Thymus (tissue), 11 donors: ENCODE data around the gene CNPY1. TPM values are rescaled to one million over a fixed set of nuclear protein-coding genes. Genes with fewer than 3 reads are reported as not detected.

ENCODE experiments used
- DNase-seq, 9 donors: peaks; one replicate each; pipeline ENCODE4 v3.0.0-alpha.2; 2013; ENCODE audit warnings: low spot score in 9 of 9, low read depth in 6 of 9, missing footprints in 1 of 9
- H3K27ac ChIP-seq, 2 donors: one replicate each; pipeline ENCODE4 v1.5.1; 2013; ENCODE audit warnings: control low read depth in 1 of 2, low read depth in 1 of 2, low read length in 1 of 2, mild to moderate bottlenecking in 1 of 2, moderate library complexity in 1 of 2
- H3K27me3 ChIP-seq, 2 donors: one replicate each; pipeline ENCODE4 v1.5.1; 2013; ENCODE audit warnings: low read length in 1 of 2; ENCODE audit not compliant: control insufficient read depth in 2 of 2, insufficient read depth in 1 of 2
- H3K36me3 ChIP-seq, 2 donors: one replicate each; pipeline ENCODE4 v1.5.1; 2013; ENCODE audit warnings: low read length in 1 of 2, mild to moderate bottlenecking in 1 of 2, moderate library complexity in 1 of 2; ENCODE audit not compliant: control insufficient read depth in 2 of 2, insufficient read depth in 2 of 2
- H3K4me1 ChIP-seq, 2 donors: one replicate each; pipeline ENCODE4 v1.5.1; 2013; ENCODE audit warnings: low read length in 2 of 2; ENCODE audit not compliant: control insufficient read depth in 2 of 2, insufficient read depth in 2 of 2
- H3K4me3 ChIP-seq, 2 donors: one replicate each; pipeline ENCODE4 v1.5.1; 2013; ENCODE audit warnings: low read length in 2 of 2, control low read depth in 1 of 2, mild to moderate bottlenecking in 1 of 2
- H3K9me3 ChIP-seq, 2 donors: one replicate each; pipeline ENCODE4 v1.5.1; 2013; ENCODE audit warnings: low read length in 1 of 2, mild to moderate bottlenecking in 1 of 2; ENCODE audit not compliant: control insufficient read depth in 2 of 2, insufficient read depth in 1 of 2
- WGBS: extraction: QIAGEN DNeasy Blood & Tissue Kit; methylation state at CpG from one replicate; pipeline ENCODE4 v1.1.7; 2013; 5-methylcytosine and 5-hydroxymethylcytosine counted together
- polyA plus RNA-seq: library from polyadenylated mRNA; stranded (reverse); fragments of 200-250 nt; gene quantifications from one replicate; pipeline ENCODE4 v1.2.3, GENCODE V29; 2013
- total RNA-seq: library from RNA; stranded (reverse); fragments of 120-200 nt; gene quantifications from one replicate; pipeline ENCODE4 v1.2.4, GENCODE V29; 2013
- donor health status: healthy.

CNPY1 gene
- total and polyA plus RNA-seq, 2 donors, result 0.05 TPM; not detected in 1

DNA sequence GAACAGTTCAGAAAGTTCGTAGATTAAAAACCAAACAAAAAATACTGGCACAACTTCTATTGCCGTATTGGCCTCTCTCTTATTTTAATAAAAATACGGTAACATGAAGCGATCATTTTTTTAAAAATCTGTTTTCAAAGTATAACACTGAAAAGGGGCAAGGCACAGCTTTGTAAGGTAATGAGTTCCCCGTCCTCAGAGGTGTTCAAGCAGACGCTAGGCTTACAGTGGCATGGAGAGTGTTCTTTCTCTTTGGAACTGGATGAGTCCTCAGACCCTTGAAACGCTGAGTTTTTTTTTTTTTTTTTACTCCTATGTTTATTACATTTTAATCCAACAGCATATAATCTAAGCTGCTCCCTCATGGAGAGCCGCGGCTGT, 80.6 kb downstream of the CNPY1 start:
- H3K4me3 ChIP-seq, result no peak overlapping the region

DNA sequence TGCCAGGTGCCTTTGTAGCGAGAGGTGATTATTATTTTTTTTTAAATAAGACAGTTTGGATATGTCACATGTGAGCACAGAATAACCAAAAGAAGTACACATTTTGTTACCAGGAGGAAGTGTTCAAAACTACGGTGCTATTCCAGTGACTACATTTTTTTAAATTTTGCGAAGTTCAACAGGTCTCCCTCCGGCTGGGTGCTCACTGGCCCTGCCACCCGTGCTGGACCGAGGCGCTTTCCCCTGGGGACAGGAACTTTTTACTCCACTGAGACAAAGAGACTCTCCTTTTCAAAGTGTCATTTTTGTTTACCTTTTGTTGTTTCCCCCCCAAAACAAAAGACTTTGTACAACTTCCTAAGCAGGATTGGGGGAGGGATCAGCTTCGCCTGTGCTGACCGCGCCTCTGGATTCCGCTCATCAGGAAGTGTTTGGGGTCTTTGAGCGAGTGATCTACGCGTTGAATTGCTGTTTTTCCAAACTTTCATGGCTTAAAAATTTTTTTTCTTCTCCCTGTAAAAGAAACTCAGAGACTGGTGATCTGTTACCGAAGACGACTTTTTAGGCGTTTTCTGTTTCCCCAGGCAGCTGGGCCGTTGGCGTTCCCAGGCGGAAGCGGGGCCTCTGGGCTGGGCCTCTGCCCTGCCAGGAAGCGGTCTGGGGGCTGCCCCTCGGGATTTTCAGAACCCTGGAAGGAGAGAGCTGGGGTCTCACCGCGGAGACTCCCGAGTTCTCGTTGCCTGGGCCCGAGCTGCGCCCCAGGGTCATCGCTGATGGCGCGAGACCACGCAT, 81.2 kb downstream of the CNPY1 start:
- no peak for DNase-seq
- H3K27me3 ChIP-seq, result peaks cover 88 to 99% of the 10 kb centered on the region in 2 donors
- no peak overlapping the region for H3K4me3 ChIP-seq
- no peaks in the 10 kb centered on the region for H3K36me3 ChIP-seq
- peaks cover 0 to 7% of the 10 kb centered on the region in 2 donors for H3K9me3 ChIP-seq
- H3K27ac ChIP-seq, result no peak overlapping the region
- peaks cover 0 to 8% of the 10 kb centered on the region in 2 donors for H3K4me1 ChIP-seq
- 9% methylated on average over 33 of the region's 33 CpGs for WGBS

More for the DNA sequence above, 80.6 kb downstream of the CNPY1 start:
- 12% methylated on average over 9 of the region's 9 CpGs for WGBS
- H3K27ac ChIP-seq, result no peak overlapping the region
- H3K27me3 ChIP-seq, result peaks cover 88 to 99% of the 10 kb centered on the region in 2 donors
- no peaks in the 10 kb centered on the region for H3K36me3 ChIP-seq
- DNase-seq, result no peak
- peaks cover 0 to 8% of the 10 kb centered on the region in 2 donors for H3K4me1 ChIP-seq
- H3K9me3 ChIP-seq, result peaks cover 0 to 7% of the 10 kb centered on the region in 2 donors

DNA sequence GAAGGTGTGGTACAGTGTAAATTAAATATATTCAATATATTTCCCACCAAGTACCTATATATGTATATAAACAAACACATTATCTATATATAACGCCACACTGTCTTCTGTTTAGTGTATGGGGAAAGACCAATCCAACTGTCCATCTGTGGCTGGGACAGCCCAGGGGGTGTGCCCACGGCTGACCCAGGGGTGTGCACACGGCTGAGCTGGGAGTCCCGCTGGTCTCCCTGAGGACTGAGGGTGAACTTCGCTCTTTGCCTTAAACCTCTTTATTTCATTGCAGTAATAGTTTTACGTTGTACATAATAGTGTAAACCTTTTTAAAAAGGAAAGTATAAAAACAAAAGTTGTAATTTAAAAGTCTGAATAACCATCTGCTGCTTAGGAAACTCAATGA, 82.2 kb downstream of the CNPY1 start:
- Histone ChIP-seq H3K36me3 (no peaks in the 10 kb centered on the region), H3K4me1 (peaks cover 0 to 8% of the 10 kb centered on the region in 2 donors), H3K4me3 (no peak overlapping the region), H3K9me3 (peaks cover 2 to 12% of the 10 kb centered on the region in 2 donors), H3K27me3 (peaks cover 90 to 99% of the 10 kb centered on the region in 2 donors), H3K27ac (no peak overlapping the region)
- no peak for DNase-seq
- WGBS, result 13% methylated on average over 6 of the region's 6 CpGs

DNA sequence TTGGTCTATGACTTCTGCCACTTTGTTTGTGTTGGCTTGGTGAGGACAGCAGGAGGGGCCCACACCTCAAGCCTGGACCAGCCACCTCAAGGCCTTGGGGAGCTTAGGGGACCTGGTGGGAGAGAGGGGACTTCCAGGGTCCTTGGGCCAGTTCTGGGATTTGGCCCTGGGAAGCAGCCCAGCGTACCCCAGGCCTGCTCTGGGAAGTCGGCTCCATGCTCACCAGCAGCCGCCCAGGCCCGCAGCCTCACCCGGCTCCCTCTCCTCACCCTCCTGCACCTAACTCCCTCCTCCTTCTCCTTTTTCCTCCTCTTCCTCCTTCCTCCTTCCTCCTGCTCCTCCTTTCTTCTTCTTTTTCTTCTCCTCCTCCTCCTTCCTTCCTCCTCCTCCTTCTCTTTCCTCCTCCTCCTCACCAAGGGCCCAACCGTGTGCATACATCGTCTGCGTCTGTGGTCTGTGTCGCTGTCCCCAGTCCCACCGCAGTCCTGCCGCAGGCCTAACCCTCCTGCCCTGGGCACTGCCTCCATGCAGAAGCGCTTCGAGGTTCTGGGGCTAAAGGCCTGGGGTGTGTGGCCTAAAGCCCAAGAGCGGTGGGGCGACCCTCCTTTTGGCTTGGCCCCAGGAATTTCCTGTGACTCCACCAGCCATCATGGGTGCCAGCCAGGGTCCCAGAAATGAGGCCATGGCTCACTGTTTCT, 83.1 kb downstream of the CNPY1 start:
- 7% methylated on average over 15 of the region's 15 CpGs for WGBS
- Histone ChIP-seq H3K9me3 (peaks cover 2 to 15% of the 10 kb centered on the region in 2 donors), H3K27ac (no peak overlapping the region), H3K4me3 (no peak overlapping the region), H3K27me3 (peaks cover 90 to 99% of the 10 kb centered on the region in 2 donors), H3K36me3 (no peaks in the 10 kb centered on the region), H3K4me1 (peaks cover 0 to 8% of the 10 kb centered on the region in 2 donors)
- DNase-seq, result no peak

DNA sequence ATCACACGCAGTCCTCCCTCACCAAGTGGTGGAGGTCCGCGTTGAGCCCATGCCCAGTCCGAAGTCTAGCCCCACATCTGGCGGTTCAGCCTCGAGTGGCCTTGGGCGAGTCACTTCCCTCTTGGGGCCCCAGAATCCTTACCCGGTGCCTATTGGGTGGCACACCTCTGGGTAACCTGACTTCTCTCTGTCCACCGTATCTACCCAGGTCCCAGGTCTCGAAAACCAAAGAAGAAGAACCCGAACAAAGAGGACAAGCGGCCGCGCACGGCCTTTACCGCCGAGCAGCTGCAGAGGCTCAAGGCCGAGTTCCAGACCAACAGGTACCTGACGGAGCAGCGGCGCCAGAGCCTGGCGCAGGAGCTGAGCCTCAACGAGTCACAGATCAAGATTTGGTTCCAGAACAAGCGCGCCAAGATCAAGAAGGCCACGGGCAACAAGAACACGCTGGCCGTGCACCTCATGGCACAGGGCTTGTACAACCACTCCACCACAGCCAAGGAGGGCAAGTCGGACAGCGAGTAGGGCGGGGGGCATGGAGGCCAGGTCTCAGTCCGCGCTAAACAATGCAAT, 84.1 kb downstream of the CNPY1 start:
- H3K4me3 ChIP-seq, result no peak overlapping the region
- H3K27me3 ChIP-seq, result peaks cover 90 to 95% of the 10 kb centered on the region in 2 donors
- H3K4me1 ChIP-seq, result peaks cover 0 to 8% of the 10 kb centered on the region in 2 donors
- DNase-seq, result no peak
- no peaks in the 10 kb centered on the region for H3K36me3 ChIP-seq
- peaks cover 2 to 15% of the 10 kb centered on the region in 2 donors for H3K9me3 ChIP-seq
- no peak overlapping the region for H3K27ac ChIP-seq
- 14% methylated on average over 33 of the region's 33 CpGs for WGBS

DNA sequence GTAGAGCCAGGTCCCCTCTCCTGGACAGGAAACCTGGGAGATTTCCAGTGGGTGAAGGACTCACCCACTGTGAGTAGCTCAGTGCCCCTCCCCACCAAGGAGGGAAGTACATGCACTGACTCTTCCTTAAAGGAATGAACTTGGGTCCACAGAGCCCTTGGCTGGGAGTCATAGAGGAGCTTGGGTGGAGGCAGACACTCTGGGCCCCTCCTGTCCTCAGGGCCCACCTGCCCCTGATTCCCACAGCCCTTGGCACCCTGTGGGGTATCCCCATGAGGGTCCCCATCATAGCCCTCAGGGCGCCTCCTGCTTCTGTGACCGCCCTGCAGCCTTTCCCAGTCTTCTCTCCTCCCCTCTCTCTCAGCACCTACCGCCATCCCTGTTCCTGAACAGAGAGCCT, 84.7 kb downstream of the CNPY1 start:
- Histone ChIP-seq H3K36me3 (no peaks in the 10 kb centered on the region), H3K27me3 (peaks cover 90 to 95% of the 10 kb centered on the region in 2 donors), H3K4me1 (peaks cover 0 to 4% of the 10 kb centered on the region in 2 donors), H3K9me3 (peaks cover 2 to 15% of the 10 kb centered on the region in 2 donors), H3K27ac (no peak overlapping the region), H3K4me3 (no peak overlapping the region)
- DNase-seq, result no peak
- WGBS, result 42% methylated on average over 3 of the region's 3 CpGs

DNA sequence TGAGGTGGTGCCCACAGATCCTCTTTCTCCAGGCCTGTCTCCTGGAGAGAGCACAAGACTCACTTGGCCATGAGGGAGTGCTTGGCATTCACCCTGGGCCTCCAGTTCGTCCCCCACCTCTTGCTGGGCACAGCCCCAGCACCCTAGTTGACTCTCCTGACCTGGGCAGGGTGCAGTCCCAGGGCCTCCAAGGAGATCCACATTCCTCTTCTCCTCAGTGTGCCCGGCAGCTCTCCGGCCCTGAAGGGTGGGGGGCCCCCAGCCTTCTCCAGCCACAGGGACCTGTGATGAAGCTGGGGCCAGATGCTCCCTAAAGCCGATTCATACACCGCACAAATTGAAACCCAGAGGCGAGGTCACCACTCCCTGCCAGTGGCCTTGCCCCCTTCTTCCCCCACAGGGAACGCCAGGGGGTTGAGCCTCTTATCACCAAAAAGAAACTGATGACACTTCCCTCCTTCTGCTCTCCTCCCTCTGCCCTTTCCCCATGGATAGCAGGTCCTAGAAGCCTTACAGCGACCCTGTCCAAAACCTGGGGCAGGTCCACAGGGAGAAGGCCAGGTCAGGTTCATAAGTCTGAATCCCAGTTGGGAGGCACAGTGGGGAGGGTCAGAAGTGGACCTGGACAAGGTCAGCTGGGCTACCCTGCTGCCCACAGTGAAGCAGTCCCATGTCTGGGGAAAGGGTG, 85.3 kb downstream of the CNPY1 start:
- no peak for DNase-seq
- WGBS, result 12% methylated on average over 8 of the region's 8 CpGs

DNA sequence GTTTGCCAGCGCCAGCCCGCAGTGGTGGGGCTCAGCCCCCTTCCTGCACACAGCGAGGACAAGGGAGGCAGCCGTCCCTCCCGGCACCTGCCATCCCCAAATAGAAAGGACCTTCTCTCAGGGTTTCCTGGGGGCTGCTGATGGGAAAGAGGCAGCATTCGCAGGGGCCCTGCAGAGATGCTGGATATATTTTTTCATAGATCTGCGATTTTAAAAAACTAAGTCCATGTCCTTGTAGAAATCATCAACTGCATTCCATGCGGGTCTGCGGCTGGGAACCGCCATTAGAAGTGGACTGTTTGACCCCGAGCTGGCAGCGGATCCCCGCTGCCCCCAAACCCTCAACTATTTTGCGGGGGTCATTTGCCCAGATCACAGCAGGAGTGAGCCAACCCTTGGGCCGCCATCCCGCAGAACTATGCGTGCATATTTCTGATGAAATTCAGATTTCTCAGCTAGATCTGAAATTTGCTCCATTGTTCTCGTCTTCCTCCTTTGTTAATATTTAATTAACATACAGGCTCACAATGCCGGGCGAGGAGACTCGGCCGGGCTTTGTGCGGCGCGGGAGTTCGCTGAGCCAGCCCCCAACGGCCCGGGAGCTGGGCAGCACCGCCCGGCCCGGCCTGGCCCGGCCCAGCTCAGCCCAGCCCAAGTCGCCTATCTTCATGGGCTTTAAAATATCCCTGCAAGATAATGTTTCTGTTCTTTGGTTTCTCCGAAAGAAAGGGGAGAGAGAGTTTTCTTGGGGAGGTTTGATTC, 86.5 kb downstream of the CNPY1 start:
- Histone ChIP-seq H3K27me3 (peaks cover 90 to 95% of the 10 kb centered on the region in 2 donors), H3K9me3 (peaks cover 2 to 21% of the 10 kb centered on the region in 2 donors), H3K36me3 (no peaks in the 10 kb centered on the region), H3K4me3 (no peak overlapping the region), H3K4me1 (no peaks in the 10 kb centered on the region), H3K27ac (no peak overlapping the region)
- DNase-seq, result no peak
- WGBS, result 9% methylated on average over 34 of the region's 34 CpGs

More for the DNA sequence above, 85.3 kb downstream of the CNPY1 start:
- H3K27ac ChIP-seq, result no peak overlapping the region
- peaks cover 90 to 95% of the 10 kb centered on the region in 2 donors for H3K27me3 ChIP-seq
- H3K9me3 ChIP-seq, result peaks cover 2 to 15% of the 10 kb centered on the region in 2 donors
- H3K4me3 ChIP-seq, result no peak overlapping the region
- H3K36me3 ChIP-seq, result no peaks in the 10 kb centered on the region
- no peaks in the 10 kb centered on the region for H3K4me1 ChIP-seq
